Measurements from ENCODE around the gene PIGB. TPM values are rescaled to one million over a fixed set of nuclear protein-coding genes. Genes with fewer than 3 reads are reported as not detected.

PIGB gene
- total and polyA plus RNA-seq, 2 of the 8 experiments (the other 6 are each of a cell fraction or from before 2014, with no cell fraction given), result 4.3 to 11.7 TPM

- TF ChIP-seq CHD7 (IDR thresholded peaks at IDR 0.05; ENCODE audit: insufficient replicate concordance, low read length), result no peak
- TF ChIP-seq CBX5 (IDR thresholded peaks at IDR 0.05; ENCODE audit: low read depth, low read length), result no peak
- no peak for TF ChIP-seq SP2 (IDR thresholded peaks at IDR 0.05; ENCODE audit: low read length)
- no peak for TF ChIP-seq SIRT6 (IDR thresholded peaks at IDR 0.05; ENCODE audit: low read length)
- TF ChIP-seq CREB1 (IDR thresholded peaks at IDR 0.05), result no peak
- no peak for TF ChIP-seq SRF (IDR thresholded peaks at IDR 0.05; ENCODE audit: low read depth, low read length)
- TF ChIP-seq GTF2F1 (IDR thresholded peaks at IDR 0.05; ENCODE audit: borderline replicate concordance, low read depth, low read length), result no peak
- no peak for TF ChIP-seq CHD2 (IDR thresholded peaks at IDR 0.05; ENCODE audit: low read length)
- no peak for TF ChIP-seq TEAD4 (IDR thresholded peaks at IDR 0.05; ENCODE audit: low read depth, low read length)
- TF ChIP-seq BCL11A (IDR thresholded peaks at IDR 0.05; ENCODE audit: low read depth in 2 of 2, low read length in 2 of 2), result no peak
Observed at GRCh38 chr15:55283379-55284147, 35.5 kb upstream of the PIGB start (continued).

Data from H1 (cell line).